Activated CD8-positive, alpha-beta memory T cell treated with anti-CD3 and anti-CD28 coated beads, Interleukin-2, amount 50 U/mL, for 48 hours (primary cell): Measurements from ENCODE around the gene FBP2.
"Not testable (repeated sequence)": the region's sequence is repeated elsewhere in the genome, so short reads cannot be mapped to it uniquely, and the experiment has no call there.

Source experiments
- DNase-seq: peaks from one replicate; pipeline ENCODE4 v3.0.0-alpha.2; 2020

FBP2 gene

DNA sequence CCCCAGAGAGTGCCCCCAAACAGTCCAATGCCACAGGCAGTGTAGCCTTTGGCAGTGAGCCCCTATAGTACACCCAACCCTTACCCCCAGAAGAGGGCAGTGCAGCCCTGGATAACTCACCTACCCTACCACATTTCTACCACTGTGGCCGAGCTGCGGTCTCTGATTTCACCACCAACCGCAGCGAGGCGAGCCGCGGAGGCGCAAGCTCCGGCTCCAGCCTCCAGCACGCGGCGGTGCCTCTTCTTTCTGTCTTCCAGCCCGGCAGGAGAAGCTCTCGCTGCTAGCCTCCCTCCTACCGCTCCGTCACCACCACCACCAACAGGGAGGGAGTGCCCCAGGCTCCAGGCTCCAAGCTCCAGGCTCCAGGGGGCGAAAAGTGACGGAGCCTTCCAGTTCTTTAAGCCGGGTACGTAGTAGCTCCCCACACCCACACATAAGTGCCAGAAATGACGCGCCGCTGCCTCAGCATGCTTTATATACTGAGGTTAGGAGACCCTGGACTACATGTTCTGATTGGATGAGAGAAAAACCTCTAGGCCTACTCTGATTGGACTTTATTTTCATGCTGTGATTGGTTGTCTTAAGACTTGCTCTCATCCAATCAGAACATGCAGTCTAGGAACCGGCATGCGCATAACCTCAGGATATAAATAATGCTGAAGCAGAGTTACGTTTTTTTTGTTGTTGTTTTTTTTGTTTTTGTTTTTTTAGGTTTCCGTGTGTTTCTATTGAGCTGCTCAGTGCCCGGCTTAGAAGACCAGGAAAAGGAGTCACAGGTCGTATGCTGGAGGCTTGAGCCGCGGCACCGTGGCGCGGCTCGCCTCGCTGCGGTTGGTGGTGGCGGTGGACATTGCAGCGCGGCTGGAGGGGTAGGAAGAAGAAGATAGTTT, 38.9 kb downstream of the FBP2 start, which contains the start of gene PCAT7:
Gene PCAT7, plus strand, starts transcription at position 645 of the 893 bp plus-strand sequence.
- DNase-seq: peak; percentile 74

GRCh38 chr9:94554078-94554438, 39.6 kb downstream of the FBP2 start:
- no peak for DNase-seq

DNA sequence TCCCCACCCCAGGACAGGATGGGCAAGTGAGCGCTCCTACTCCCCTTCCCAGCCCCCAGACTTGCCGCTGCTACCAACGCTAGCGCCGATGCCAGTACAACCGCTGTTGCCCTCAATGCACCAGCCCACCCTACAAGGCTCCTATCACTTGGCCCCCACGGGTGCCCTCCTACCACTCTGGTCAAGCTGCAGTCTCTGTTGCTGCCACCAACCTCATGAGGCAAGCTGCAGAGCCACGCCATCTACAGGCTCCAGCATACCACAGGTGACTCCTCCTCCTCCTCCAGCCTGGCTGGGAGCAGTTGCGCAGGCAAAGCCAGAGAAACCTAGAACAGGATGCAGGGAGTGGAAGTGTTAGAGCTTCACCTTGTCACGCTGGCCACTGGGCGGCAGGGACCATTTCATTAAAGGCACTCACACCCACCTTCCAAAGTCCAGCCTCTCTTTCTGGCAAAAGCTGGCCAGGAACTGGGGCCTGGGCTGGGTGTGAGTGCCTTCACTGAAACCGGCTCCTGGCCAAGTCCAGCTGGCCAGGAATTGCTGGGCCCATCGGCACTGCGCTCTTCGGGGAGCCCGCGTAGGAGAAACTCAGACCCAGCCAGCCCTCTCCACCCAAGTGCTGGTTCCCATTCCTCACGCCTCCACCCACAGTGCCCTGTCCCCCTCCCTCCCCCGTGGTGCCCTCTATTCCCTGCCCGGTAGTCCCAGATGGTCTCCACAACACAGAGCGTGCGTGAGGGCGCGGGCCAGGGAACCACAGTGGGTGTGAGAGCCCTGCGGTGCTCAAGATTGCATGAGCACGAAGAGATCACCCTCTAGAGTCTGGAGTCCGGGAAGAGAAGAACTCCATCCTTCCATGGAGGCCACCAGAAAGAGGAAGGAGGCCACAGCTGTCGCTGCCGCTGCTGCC, 40.3 kb downstream of the FBP2 start:
- no peak for DNase-seq

DNA sequence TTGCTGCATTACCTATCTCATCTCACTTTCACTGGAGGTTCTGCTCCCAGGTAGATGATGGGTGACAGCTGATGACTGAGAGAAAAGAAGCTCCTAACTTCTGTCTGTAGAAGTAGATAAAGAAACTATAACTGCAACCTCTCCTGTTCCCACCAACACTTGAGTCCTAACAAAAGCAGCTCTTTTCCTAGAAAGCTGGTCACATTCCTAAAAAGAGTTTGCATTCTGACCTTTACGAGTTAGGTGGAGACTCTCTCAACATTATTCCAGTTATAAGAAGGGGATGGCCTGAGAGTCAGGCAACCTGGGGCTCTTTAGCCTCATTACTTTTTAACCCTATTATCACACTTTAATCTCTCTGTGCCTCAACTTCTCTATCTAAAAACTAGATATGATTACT, 47.7 kb downstream of the FBP2 start:
- no peak for DNase-seq

GRCh38 chr9:94544335-94544734, 49.3 kb downstream of the FBP2 start:
- not testable (repeated sequence) for DNase-seq

DNA sequence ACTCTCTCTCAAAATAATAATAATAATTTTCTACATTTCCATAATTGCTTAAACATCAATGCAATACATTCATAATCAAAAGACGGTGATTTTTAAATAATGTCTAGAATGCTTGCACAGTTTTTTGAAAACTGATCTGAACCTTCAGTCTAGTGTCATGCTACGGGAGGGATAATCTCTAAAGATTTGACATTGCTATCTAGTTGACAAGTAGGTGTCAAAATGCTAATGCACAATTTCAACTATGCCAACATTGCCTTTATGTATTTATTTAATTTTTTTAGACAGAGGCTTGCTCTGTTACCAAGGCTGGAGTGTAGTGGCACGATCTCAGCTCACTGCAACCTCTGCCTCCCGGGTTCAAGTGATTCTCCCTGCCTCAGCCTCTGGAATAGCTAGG, 54.7 kb downstream of the FBP2 start:
- no peak for DNase-seq

- DNase-seq: no peak
Observed at GRCh38 chr9:94534901-94535300, 58.7 kb downstream of the FBP2 start.

- DNase-seq: no peak
Observed at GRCh38 chr9:94533601-94534000, 60.0 kb downstream of the FBP2 start.

DNA sequence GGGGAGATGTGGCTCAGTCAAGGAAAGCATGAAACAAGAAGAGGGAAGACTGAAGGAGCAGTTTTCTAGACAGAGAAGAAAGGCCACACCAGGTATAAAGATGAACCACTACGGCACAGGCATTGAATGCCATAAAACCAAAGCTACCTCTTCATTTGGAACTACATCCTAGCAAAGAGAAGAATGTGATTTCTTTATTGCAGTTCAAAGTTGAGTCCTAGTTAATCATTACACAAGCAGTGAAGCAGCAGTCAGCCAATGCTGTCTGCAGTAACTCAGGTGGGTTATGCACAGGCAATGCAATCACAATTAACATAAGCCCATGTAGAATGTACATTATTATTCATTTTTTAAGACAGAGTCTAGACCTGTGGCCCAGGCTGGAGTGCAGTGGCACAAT, 60.5 kb downstream of the FBP2 start:
- DNase-seq: no peak

- no peak for DNase-seq
Observed at GRCh38 chr9:94528886-94529285, 64.7 kb downstream of the FBP2 start.

DNA sequence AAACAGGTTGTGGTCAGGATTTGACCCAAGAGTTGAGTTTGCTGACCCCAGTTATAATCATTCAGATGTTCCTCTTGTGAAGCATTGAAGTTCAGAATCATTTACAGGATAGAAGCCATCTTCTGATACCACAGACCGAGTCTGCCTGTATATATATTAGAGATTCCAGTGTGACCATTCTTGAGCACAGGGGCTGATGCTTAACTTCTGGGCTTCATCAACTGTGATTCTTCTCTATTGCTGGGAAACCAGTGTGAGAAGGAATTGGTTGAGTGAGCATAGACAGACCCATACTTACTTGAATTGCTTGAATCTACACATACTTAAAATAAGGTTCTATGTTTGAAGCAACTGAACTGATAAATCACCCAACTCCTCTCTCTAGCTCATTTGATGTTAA, 66.7 kb downstream of the FBP2 start:
- DNase-seq: no peak

GRCh38 chr9:94526271-94526670, 67.4 kb downstream of the FBP2 start:
- no peak for DNase-seq

DNA sequence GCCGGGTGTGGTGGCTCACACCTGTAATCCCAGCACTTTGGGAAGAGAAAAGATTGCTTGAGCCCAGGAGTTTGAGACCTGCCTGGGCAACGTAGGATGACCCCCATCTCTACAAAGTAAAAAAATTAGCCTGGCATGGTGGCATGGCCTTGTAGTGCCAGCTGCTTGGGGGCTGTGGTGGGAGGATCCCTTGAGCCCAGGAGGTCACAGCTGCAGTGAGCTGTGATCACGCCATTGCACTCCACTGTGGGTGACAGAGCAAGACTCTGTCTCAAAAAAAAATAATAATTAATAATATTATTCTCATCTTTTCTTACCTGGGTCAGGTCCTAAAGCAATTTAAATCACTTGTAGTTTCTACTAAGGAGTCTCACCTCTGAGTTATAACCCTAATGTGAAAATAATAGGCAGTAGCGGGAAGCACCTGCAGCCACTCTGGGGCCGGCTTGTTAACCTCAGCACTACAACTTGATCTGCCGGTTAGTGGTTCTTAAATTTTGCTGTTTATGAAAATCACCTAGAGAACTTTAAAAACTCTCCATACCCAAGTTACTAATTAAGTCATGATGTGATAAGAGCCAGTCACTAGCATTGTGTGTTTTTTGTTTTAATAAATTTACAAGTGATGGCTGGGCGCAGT, 68.1 kb downstream of the FBP2 start:
- DNase-seq: no peak

DNA sequence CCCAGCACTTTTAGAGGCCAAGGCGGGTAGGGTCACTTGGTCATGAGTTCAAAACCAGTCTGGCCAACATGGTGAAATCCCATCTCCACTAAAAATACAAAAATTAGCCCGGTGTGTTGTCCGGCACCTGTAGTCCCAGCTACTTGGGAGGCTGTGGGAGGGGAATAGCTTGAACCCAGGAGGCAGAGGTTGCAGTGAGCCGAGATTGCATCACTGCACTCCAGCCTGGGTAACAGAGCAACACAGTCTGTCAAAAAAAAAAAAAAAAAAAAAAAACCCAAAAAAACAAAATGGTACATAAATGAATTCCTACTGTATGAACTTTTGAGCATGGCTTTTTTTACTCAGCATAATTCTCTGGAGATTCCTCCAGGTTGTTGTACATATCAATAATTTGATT, 76.4 kb downstream of the FBP2 start:
- DNase-seq: no peak

DNA sequence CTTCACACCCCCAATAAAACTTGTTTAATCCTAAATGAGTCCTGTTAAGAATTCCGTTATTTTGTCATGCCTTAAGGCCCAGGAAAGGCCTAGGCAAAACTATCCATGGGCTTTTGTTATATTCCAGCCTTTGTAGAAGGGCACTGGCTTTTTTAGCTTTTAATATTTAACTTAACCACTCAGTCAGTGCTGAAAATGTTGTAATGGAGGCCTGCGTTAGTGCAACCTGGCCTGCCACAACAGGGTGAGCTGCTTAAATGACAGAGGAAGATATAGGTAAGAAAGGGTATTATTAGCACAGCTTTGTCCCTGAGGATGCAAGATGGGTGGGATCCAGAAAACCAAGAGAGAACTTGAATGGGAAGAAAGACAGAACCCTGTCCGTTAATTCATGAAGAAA, 78.9 kb downstream of the FBP2 start:
- no peak for DNase-seq

DNA sequence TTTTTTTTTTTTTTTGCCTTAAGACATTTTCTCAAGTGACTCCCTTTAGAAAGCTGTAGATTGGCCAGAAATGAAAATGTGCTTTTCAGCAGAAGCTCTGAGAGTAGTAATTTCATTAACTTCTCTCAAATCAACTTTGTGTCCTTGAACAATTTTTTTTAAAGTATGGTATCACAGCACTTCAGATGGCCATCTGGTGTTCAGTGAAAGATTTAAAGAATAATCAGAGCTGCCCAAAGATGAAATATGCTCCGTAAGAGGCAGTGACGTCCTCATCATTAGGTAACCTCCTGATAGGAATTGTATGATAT, 81.7 kb downstream of the FBP2 start:
- no peak for DNase-seq

GRCh38 chr9:94511134-94511954, 82.3 kb downstream of the FBP2 start:
- DNase-seq: no peak
